ENCODE measurements around the gene GDPD5.

The GDPD5 gene

GRCh38 chr11:75449271-75449670, 76.5 kb downstream of the GDPD5 start:
- DNase-seq (ENCODE audit: low read depth in 2 of 2): no peak

- no peak for DNase-seq (ENCODE audit: low read depth in 2 of 2)
Measured at GRCh38 chr11:75447415-75447814, 78.3 kb downstream of the GDPD5 start.

GRCh38 chr11:75445315-75445953, 80.3 kb downstream of the GDPD5 start:
- peak; percentile 58 to 76 for DNase-seq (ENCODE audit: low read depth in 2 of 2)

GRCh38 chr11:75443043-75443442, 82.7 kb downstream of the GDPD5 start:
- no peak for DNase-seq (ENCODE audit: low read depth in 2 of 2)

GRCh38 chr11:75442161-75442885, 83.4 kb downstream of the GDPD5 start:
- no peak for DNase-seq (ENCODE audit: low read depth in 2 of 2)

- DNase-seq (ENCODE audit: low read depth in 2 of 2): no peak
Measured at GRCh38 chr11:75441804-75442132, 84.0 kb downstream of the GDPD5 start.

GRCh38 chr11:75440960-75441803, 84.6 kb downstream of the GDPD5 start:
- no peak for DNase-seq (ENCODE audit: low read depth in 2 of 2)

- DNase-seq (ENCODE audit: low read depth in 2 of 2): no peak
Measured at GRCh38 chr11:75439495-75440120, 86.1 kb downstream of the GDPD5 start.

- DNase-seq (ENCODE audit: low read depth in 2 of 2): no peak
Measured at GRCh38 chr11:75439026-75439425, 86.7 kb downstream of the GDPD5 start.

GRCh38 chr11:75437966-75438659, 87.6 kb downstream of the GDPD5 start:
- no peak for DNase-seq (ENCODE audit: low read depth in 2 of 2)

- no peak for DNase-seq (ENCODE audit: low read depth in 2 of 2)
Measured at GRCh38 chr11:75436806-75437205, 88.9 kb downstream of the GDPD5 start.

- DNase-seq (ENCODE audit: low read depth in 2 of 2): no peak
Measured at GRCh38 chr11:75435571-75435925, 90.2 kb downstream of the GDPD5 start.

- DNase-seq (ENCODE audit: low read depth in 2 of 2): no peak
Measured at GRCh38 chr11:75434886-75435570, 90.7 kb downstream of the GDPD5 start.

GRCh38 chr11:75434051-75434450, 91.7 kb downstream of the GDPD5 start:
- no peak for DNase-seq (ENCODE audit: low read depth in 2 of 2)

- DNase-seq (ENCODE audit: low read depth in 2 of 2): no peak
Measured at GRCh38 chr11:75433443-75433842, 92.3 kb downstream of the GDPD5 start.

GRCh38 chr11:75432911-75433321, 92.8 kb downstream of the GDPD5 start, which contains the start of gene KLHL35:
Gene KLHL35 (minus strand): TSS chr11:75433203. CDS start chr11:75430629, 2,574 bp downstream.
- DNase-seq (ENCODE audit: low read depth in 2 of 2): no peak

GRCh38 chr11:75431533-75432525, 93.9 kb downstream of the GDPD5 start:
- no peak for DNase-seq (ENCODE audit: low read depth in 2 of 2)

GRCh38 chr11:75430714-75431532, 94.8 kb downstream of the GDPD5 start:
- DNase-seq (ENCODE audit: low read depth in 2 of 2): no peak

All from stimulated activated CD4-positive, alpha-beta T cell treated with anti-CD3 and anti-CD28 coated beads, Interleukin-4, amount 100 ng/mL, for 48 hours (primary cell).